Stimulated activated CD8-positive, alpha-beta memory T cell treated with anti-CD3 and anti-CD28 coated beads, Interleukin-12 subunit alpha, Interleukin-12 subunit beta, amount 100 ng/mL, for 1 hour (primary cell): ENCODE data around the gene YWHAE.
"Not testable (repeated sequence)": the region's sequence is repeated elsewhere in the genome, so short reads cannot be mapped to it uniquely, and the experiment has no call there.

Source experiments
- DNase-seq: peaks from one replicate; pipeline ENCODE4 v3.0.0-alpha.2; 2020; ENCODE audit warnings: low read depth

YWHAE gene

DNA sequence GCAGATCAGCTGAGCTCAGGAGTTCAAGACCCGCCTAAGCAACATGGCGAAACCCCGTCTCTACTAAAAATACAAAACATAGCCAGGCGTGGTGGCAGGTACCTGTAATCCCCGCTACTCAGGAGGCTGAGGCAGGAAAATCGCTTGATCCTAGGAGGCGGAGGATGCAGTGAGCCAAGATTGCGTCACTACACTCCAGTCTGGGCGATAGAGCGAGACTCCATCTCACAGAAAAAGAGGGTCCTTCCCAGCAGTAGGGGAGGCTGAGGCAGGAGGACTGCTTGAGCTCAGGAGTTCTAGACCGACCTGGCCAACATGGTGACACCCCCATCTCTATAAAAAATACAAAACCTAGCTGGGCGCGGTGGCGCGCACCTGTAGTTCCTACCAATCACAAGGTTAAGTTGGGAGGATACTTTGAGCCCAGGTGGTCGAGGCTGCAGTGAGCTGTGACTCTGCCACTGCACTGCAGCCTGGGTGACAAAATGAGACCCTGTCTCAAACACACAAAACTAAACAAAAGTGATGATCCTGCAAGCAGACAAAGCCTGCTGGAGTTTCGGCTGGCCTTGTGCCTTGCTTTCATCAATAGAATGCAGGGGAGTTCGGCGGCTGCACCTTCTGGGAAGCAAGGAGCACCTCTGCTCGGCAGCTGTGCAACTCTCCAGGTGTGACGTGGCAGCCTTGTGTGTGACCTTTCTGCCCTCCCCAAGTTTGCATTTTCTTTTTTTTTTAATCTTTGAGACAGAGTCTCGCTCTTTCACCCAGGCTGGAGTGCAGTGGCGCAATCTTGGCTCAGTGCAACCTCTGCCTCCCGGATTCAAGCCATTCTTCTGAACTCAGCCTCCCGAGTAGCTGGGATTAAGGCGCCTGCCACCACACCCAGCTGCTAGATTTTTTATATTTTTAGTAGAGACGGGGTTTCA is 12.4 kb upstream of the YWHAE start:
- no peak for DNase-seq

DNA sequence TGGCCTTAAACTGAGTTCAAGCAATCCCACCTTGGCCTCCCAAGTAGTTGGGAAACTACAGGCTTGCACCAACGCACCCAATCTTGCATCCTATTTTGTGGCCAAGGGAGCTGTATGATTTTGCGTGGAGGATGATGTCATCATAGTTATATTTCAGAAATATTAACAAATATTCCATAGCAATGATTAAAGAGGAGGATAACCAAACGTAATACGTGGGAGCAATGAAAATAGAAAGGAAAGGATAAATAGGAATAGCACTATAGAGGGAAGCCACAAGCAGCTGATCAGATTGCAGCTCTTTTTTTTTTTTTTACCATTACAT is 2.2 kb upstream of the YWHAE start:
- no peak for DNase-seq

DNA sequence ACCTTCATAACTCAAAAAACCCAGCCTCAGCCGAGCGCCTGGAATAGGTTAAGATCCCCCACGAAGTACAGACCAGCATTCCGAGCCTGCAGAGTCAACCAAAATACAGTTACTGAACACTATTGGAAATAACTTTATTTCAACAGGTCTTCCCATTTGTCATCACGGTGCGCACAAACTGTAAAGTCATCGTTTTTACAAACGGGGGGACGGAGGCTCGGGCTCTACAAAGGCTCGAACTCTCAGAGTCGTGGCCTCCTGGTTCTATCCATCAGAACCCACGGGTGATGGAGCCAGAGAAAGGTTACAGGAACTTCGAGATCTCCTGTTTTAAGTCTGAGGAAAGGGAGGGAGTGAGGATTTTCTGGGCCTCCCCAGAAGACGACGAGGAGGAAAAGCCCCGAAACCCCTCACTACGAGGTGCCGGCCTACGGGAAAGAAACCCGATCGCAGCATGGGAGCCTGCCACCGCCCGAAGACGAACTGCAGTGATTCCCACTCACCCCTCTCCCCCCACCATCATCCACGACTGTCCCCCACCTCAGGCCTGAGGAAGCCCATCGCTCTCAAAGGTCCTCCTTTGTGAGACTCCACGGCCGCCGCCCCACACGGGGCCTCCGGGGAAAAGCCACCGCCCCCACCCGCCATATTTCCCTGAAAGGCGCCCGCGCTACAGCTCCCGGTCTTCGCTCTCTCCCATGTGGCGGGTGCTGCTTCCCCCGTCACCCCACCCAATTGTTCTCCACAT is 917 bp downstream of the YWHAE start:
- peak; percentile 29 for DNase-seq

DNA sequence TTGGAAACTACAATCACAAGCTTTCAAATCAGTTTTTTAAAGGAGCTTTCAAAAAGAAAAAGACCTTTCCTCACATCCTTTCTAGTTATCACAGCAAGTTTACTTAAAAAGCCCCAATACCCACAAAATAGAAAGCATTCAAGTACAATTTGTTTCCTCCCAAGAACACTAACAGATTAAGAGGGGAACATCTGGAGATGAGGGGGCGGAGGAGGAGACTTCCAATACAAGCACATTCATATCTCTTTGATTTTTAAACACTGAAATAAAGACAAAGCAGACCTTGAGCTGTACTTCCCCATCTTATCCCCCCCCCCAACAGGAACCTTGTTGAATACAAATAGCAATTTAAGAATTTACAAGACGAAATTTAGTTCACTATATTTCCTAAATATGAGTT is 2.0 kb downstream of the YWHAE start:
- no peak for DNase-seq

DNA sequence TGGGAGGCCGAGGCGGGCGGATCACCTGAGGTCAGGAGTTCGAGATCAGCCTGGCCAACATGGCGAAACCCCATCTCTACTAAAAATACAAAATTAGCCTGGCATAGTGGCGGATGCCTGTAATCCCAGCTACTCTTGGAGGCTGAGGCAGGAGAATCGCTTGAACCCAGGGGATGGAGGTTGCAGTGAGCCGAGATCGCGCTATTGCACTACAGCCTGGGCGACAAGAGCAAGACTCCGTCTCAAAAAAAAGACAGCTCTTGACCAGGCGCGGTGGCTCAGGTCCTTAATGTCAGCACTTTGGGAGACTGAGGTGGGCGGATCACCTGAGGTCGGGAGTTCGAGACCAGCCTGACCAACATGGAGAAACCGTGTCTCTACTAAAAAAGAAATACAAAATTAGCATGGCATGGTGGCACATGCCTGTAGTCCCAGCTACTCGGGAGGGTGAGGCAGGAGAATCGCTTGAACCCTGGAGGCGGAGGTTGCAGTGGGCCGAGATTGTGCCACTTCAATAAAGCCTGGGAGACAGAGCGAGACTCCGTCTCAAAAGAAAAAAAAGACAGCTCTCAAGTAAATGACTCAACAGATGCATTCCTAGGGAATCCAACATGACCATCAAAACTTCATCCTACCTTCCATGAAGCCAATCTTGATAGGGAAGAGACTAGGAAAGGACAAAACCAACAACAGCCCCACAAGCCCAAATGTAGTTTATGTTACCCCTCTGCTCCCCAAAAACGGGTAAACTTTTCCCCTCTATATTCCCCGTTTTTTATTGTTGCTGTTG is 4.0 kb downstream of the YWHAE start:
- DNase-seq: not testable (repeated sequence)

DNA sequence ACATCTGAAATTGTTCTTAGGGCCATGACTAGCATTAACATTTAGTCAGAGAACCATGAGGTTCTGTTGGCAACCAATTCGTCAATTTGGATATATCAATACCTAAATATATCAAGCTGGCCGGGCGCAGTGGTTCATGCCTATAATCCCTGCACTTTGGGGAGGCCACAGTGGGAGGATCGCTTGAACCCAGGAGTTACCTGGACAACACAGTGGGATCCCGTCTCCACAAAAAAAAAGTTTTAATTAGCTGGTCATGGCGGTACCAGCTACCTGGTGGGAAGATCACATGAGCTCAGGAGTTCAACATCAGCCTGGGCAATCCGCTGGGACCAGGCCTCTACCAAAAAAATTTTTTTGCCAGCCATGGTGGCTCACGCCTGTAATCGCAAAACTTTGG is 8.4 kb downstream of the YWHAE start:
- DNase-seq: no peak

DNA sequence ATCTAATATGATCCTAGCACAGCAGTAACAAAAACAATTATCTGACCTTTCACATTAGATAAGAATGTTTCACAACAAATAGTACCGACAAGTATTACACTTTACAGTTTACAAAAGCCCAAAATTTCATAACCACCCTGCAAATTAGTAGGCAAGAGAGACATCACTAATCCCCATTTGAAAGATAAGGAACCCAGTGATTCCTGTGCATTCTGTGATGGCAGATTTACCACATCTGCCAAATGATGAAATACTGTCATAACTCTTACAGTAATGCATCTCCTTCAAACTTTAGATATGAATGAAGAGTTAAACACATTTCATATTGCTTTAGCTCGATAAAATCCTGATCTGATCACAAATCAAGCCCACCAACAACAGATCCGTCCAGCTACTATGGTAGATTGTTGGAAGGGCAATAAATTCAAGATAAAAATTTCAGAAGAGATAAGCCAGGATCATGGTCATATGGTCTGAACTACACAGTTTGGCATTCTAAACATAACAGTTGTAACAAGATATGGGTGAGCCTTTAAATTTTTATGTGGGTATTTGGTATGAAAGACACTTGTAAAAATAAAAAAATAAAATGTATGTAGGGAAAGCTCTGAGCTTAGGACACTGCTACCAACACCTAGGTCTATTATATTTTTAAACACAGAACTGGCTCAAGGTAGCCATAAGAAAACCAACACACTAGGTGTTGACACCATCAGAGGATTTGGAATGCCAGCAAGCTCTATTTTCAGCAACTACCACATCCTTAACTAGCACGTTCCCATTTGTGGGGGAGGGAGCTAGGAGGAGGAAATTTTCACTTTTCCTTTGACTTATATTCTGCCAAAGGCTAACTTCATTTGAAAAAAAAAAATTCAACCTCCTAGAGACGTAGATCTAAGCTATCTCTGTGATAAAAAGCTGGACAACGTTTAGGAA is 9.3 kb downstream of the YWHAE start:
- DNase-seq: no peak

DNA sequence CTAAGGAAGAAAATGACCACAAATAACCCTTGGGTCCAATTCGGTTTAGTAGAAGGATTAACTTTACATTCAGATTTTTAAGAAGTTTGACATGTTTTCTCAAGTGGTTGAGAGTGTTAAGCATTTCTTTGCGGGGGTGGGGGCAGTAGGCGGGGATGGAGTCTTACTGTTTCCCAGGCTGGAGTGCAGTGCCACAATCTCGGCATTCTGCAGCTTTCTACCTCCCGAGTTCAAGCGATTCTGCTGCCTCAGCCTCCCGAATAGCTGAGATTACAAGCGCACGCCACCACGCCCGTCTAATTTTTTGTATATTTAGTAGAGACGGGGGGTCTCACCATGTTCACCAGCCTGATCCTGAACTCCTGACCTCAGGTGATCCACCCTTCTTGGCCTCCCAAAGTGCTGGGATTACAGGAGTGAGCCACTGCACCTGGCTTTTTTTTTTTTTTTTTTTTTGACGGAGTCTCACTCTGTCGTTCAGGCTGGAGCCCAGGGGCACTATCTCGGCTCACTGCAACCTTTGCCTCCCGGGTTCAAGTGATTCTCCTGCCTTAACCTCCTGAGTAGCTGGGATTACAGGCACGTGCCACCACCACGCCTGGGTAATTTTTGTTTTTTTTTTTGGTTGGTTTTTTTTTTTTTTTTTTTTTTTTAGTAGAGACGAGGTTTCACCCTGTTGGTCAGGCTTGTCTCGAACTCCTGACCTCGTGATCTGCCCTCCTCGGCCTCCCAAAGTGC is 12.4 kb downstream of the YWHAE start:
- not testable (repeated sequence) for DNase-seq

DNA sequence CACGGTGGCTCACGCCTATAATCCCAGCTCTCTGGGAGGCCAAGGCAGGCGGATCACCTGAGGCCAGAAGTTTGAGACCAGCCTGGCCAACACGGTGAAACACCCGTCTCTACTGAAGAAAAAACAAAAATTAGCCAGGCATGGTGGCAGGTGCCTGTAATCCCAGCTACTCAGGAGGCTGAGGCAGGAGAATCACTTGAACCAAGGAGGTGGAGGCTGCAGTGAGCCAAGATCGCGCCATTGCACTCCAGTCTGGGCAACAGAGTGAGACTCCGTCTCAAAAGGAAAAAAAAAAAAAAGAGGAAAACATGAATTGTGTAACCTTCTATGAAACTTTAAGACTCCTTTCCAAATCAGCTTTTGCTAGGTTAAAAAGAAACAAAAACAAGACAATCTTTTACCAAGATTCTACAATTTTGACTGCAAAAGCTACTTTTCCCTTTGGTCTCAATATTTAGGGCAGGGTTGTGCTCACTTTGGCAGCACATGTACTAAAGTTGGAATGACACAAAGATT is 13.3 kb downstream of the YWHAE start:
- not testable (repeated sequence) for DNase-seq

DNA sequence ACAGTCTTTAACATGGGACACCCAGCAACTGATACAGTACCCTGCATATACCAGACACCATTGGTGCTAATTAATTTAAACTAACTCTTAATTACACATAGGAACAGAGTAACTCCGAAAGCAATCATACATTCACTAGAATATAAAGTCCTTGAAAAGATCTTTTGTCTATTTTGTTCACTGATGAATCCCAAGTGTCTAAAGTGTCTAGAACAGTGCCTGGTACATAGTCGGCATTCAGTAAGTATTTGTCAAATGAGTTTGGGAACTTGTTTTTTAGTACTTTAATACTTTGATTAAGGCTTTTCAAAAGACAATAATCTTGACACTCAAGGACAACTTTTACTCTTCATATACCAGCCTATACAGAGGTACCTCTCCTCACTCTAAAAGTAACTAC is 13.8 kb downstream of the YWHAE start:
- DNase-seq: no peak

DNA sequence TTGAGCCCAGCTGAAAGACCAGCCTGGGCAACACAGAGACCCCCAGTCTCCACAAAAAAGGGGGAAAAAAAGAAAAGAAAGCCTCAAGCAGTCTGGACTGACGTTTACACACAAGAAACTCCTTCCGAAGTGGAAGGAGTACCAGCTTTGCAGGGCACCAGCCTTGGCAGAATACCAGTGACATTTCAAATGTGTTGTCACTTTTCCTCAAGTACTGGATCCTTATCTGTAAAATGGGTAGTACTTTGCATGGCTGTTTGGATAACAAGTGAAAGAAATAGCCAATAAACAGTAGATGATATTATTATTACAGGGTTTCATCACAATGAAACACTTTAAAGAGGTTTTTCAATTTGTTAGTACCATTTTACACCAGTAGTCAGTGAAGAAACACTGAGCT is 14.2 kb downstream of the YWHAE start:
- no peak for DNase-seq

DNA sequence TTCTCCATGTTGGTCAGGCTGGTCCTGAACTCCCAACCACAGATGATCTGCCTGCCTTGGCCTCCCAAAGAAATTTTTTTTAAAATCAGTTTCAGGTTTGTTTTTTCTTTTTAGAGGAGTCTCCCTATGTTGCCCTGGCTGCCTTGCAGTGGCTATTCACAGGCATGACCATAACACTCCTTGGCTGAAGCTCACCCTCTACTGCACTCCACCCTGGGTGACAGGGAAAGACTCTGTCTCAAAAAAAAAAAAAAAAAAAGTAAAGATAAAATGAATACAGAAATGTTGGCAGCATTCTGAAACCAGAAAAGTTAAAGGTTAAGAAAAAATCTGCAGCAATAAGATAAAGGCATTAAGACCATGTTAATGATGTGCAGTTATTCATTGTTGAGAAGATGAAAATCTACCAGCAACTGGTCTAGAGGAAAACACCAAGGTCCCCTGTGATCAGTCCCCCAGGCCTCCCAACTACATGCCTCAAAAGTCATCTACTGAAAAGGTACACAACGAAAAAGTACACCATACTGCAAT is 15.1 kb downstream of the YWHAE start:
- DNase-seq: no peak

DNA sequence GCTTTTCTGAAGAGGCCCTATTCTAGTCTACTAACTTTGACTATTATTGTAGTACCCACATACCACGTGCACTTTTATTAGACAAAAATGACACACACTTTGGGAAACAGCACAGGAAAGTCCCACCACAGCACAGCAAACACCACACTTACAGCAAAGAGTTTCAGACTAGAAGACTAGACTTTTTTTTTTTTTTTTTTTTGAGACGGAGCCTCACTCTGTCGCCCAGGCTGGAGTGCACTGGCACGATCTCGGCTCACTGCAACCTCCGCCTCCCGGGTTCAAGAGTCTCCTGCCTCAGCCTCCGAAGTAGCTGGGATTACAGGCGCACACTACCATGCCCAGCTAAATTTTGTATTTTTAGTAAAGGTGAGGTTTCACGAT is 20.1 kb downstream of the YWHAE start:
- DNase-seq: no peak

DNA sequence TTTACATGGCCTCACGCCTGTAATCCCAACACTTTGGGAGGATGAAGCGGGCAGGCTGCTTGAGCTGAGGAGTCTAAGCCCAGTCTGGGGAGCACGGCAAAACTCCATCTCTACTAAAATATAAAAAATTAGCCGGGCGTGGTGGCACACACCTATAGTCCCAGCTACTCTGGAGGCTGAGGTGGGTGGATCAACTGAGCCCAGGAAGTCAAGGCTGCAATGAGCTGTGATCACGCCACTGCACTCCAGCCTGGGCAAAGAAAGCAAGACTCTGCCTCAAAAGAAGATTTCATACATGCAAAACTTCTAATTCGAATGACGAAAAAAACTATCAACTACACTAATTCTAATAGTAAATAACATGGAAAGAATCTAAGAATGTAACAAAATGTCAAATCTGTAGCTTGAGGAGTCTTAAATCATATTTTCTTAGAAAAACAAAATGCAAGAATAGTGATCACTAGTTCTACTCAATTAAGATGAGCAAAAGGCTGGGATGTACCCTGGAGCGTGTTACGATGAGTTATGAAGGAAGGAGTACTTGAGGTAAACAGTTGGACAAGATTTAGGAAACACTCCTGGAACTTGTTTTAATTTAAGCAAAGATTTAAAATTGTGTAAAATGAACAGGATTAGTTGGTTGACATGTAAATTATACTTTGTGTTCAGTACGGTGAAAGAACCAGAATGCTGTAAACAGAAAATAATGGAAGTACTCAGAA is 20.7 kb downstream of the YWHAE start:
- no peak for DNase-seq

DNA sequence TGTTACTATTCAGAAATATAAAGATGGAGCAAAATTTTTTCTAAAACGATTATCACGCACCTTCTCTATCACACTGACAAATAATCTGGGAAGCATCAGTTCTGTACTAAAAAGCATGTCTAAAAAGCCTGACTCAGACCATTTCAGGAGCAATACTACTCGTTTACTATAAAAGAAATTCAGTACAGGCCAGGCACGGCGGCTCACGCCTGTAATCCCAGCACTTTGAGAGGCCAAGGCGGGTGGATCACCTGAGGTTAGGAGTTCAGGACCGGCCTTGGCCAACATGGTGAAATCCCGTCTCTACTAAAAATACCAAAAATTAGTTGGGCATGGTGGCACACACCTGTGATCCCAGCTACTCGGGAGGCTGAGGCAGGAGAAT is 21.6 kb downstream of the YWHAE start:
- not testable (repeated sequence) for DNase-seq

DNA sequence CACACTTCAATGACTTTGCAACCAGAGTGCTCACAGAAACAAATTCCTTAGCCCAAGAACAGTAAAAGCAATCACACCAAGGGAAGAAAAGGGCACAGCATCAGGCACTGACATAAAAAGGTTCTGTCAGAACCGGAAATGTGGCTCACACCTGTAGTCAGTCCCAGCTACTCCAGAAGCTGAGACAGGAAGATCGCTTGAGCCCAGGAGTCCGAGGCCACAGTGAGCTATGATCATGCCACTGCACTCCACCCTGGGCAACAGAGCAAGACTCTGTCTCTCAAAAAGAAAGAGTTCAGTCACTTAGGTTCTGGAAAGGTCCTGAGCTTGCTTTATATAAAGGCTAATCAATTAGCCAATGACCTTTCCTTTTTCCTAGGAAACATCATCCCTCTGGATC is 22.7 kb downstream of the YWHAE start:
- DNase-seq: no peak

DNA sequence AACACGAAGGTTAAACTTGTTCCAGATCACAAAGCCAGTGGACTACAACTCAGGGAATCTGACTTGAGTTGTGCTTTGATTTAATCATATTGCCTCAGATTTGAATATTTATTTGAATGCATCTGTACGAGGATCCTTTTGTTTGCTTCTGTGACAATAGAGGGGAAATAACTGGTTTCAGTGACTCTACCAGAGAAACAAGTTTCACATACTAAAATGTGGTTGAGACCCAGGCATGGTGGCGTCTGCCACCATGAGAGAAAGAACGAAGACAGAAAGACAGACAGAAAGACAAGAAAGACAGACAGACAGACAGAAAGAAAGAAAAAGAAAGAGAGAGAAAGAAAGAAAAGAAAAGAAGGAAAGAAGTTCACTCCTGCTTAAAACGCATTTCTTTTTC is 24.0 kb downstream of the YWHAE start:
- DNase-seq: no peak

DNA sequence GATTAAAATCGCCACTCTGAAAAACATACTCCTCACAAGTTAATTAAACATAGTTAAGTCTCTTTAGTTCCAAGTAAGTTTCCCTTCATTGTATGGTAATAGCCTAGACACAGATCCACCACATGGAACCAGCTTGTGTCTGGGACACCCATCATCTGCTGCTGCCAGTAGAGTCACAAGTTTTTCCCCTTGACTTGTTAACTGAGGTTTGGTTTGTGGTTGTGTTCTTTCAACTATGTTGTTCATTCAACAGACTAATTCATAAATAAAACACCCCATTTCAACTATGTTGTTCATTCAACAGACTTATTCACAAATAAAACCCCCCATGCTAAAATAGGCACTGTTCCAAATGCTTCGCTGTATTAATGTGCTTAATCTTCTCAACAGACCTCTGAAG is 24.4 kb downstream of the YWHAE start:
- no peak for DNase-seq

DNA sequence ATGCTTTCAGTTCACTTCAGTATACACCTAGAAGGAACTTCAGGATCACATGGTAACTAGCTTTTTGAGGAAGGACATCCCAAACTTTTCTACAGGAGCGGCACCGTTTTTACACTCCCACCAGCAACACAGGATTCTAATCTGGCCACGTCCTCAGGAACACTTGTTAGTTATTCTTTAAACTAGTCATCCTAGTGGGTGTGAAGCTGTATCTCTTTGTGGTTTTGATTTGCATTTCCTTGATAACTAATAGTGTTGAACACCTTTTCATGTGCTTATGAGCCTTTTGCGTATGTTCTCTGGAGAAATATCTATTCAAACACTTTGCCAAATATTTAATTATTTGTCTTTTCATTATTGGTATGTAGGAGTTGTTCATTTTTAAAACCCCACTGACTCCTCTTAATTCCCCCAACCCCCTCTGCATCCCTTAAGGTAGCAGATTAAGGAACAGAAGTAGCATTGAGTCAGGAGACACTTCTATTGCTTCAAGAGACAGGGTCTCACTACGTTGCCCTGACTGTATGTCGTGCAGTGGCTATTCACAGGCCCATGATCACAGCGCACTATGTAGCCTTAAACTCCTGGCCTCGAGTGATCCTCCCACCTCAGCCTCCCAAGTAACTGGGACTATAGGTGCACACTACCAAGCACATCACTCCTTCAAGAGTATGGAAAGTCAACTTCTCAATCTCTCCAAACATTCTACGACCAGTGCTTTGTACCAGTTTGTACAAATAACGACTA is 25.4 kb downstream of the YWHAE start:
- no peak for DNase-seq
